HepG2 (cell line): Measurements from ENCODE around the gene PSEN1. TPM values are rescaled to one million over a fixed set of nuclear protein-coding genes. Genes with fewer than 3 reads are reported as not detected.

Experiments
- ATAC-seq: fragments of 200-7000 bp; cut with Tn5 transposase; 3 replicates; pipeline ENCODE4 v1.9.1; 2020; ENCODE audit warnings: mild to moderate bottlenecking, moderate library complexity
- BruUV-seq: library from RNA; stranded (reverse); fragments of 400-500 nt; replicated peaks from 2 replicates; lab custom pipeline; 2021; lab: Mats Ljungman, UMichigan
- CTCF ChIA-PET: fragments of 300-600 bp; formaldehyde crosslinking; extraction: SDS; loops from one replicate; lab custom pipeline; 2021; ENCODE audit warnings: low total read pairs, inconsistent platforms, low intra/inter-chr PET ratio; lab: Yijun Ruan, JAX
- POLR2A ChIA-PET: fragments of 350-600 bp; sonication (Branson Sonifier 250); formaldehyde crosslinking; loops from one replicate; lab custom pipeline; 2020; ENCODE audit warnings: antibody characterized with exemption, inconsistent platforms; lab: Yijun Ruan, JAX
- DNase-seq: peaks from one replicate; pipeline ENCODE4 v3.0.0-alpha.2; 2015; ENCODE audit warnings: low spot score
- FAIRE-seq: peaks from 3 replicates; lab custom pipeline; 2011; peaks lifted over from hg19 to GRCh38; lab: Jason Lieb, UNC
- H2AFZ ChIP-seq: one replicate; pipeline ENCODE4 v1.6.1; 2011; ENCODE audit warnings: low read length, inconsistent platforms
- H3K27ac ChIP-seq: fragments of 300-600 bp; 3 replicates; pipeline ENCODE4 v1.8.0; 2011; ENCODE audit warnings: mixed run types, mild to moderate bottlenecking, mixed read lengths, low read length, inconsistent platforms; ENCODE audit not compliant: insufficient read depth; ENCODE audit errors: extremely low read length
- H3K27me3 ChIP-seq, 2 experiments: fragments of 200-600 bp in 1 of 2; 2 replicates in 1 of 2; 3 replicates in 1 of 2; pipeline versions ENCODE4 v1.6.0 to v1.8.0; 2011; ENCODE audit warnings: low read length in 2 of 2, mild to moderate bottlenecking in 2 of 2, moderate library complexity in 2 of 2, inconsistent platforms in 1 of 2; ENCODE audit not compliant: insufficient read depth in 2 of 2, control insufficient read depth in 1 of 2
- H3K36me3 ChIP-seq, 2 experiments: fragments of 200-600 bp in 1 of 2; replicated peaks in 1 of 2; 2 replicates in 1 of 2; 3 replicates in 1 of 2; pipeline versions ENCODE4 v1.5.1 to v1.8.0; 2011; ENCODE audit warnings: low read length in 2 of 2, inconsistent platforms in 1 of 2; ENCODE audit not compliant: insufficient read depth in 2 of 2, control insufficient read depth in 1 of 2
- H3K4me1 ChIP-seq: 2 replicates; pipeline ENCODE4 v1.5.1; 2012; ENCODE audit warnings: low read length, inconsistent platforms; ENCODE audit not compliant: insufficient read depth
- H3K4me2 ChIP-seq: 2 replicates; pipeline ENCODE4 v1.6.0; 2011; ENCODE audit warnings: low read depth, low read length, inconsistent platforms
- H3K4me3 ChIP-seq, 3 experiments: fragments of 200-600 bp in 1 of 3; sonication (generic), shearing (Covaris generic) in 1 of 3; replicated peaks in 1 of 3; 2 replicates each; pipeline ENCODE4 v1.5.1; 2011 to 2016; ENCODE audit warnings: low read length in 3 of 3, inconsistent platforms in 2 of 3, low read depth in 2 of 3, mild to moderate bottlenecking in 2 of 3, control low read depth in 1 of 3, mixed read lengths in 1 of 3; ENCODE audit not compliant: insufficient read depth in 1 of 3
- H3K79me2 ChIP-seq: one replicate; pipeline ENCODE4 v1.6.1; 2011; ENCODE audit warnings: low read length, inconsistent platforms; ENCODE audit not compliant: insufficient read depth
- H3K9ac ChIP-seq: 2 replicates; pipeline ENCODE4 v1.6.0; 2011; ENCODE audit warnings: mild to moderate bottlenecking, low read depth, low read length, inconsistent platforms; ENCODE audit not compliant: insufficient read depth
- H3K9me3 ChIP-seq: 2 replicates; pipeline ENCODE4 v1.5.1; 2012; ENCODE audit warnings: mild to moderate bottlenecking, low read length
- H4K20me1 ChIP-seq: 2 replicates; pipeline ENCODE4 v1.6.0; 2011; ENCODE audit warnings: inconsistent platforms, mild to moderate bottlenecking, low read length, moderate library complexity; ENCODE audit not compliant: insufficient read depth
- ATF3 ChIP-seq: sonication (generic); formaldehyde crosslinking; IDR thresholded peaks from 2 replicates; pipeline ENCODE4 v1.4.0; 2020; ENCODE audit warnings: missing genetic modification reagents
- HOXA9 ChIP-seq: sonication (generic); formaldehyde crosslinking; IDR thresholded peaks from 2 replicates; pipeline ENCODE4 v1.8.1; 2022; ENCODE audit warnings: missing genetic modification reagents, mild to moderate bottlenecking, moderate library complexity, borderline replicate concordance
- MLX ChIP-seq: IDR thresholded peaks from 2 replicates; pipeline ENCODE4 v1.6.1; 2016
- MYNN ChIP-seq: sonication (generic); formaldehyde crosslinking; IDR thresholded peaks from 2 replicates; pipeline ENCODE4 v1.4.0; 2020; ENCODE audit warnings: mild to moderate bottlenecking, low read depth, missing genetic modification reagents
- NPAS2 ChIP-seq: sonication (generic); formaldehyde crosslinking; IDR thresholded peaks from 2 replicates; pipeline ENCODE4 v1.8.0; 2022; ENCODE audit warnings: mild to moderate bottlenecking, missing genetic modification reagents, borderline replicate concordance
- SMARCE1 ChIP-seq: fragments of 450-650 bp; IDR thresholded peaks from 2 replicates; pipeline ENCODE4 v1.6.1; 2017; ENCODE audit warnings: borderline replicate concordance
- SNAI1 ChIP-seq: sonication (generic); formaldehyde crosslinking; IDR thresholded peaks from 2 replicates; pipeline ENCODE4 v1.5.0; 2020; ENCODE audit warnings: mild to moderate bottlenecking, missing genetic modification reagents, borderline replicate concordance
- SNRNP70 ChIP-seq: fragments of 200-400 bp; formaldehyde crosslinking; IDR thresholded peaks from 2 replicates; pipeline ENCODE4 v1.6.1; 2017; ENCODE audit warnings: mild to moderate bottlenecking, low read depth, low read length, moderate library complexity
- SOX5 ChIP-seq: IDR thresholded peaks from 2 replicates; pipeline ENCODE4 v1.6.1; 2016; ENCODE audit warnings: borderline replicate concordance
- ZBTB33 ChIP-seq: sonication (generic); formaldehyde crosslinking; IDR thresholded peaks from 2 replicates; pipeline ENCODE4 v1.4.0; 2020; ENCODE audit warnings: missing genetic modification reagents
- ZNF282 ChIP-seq: fragments of 450-650 bp; IDR thresholded peaks from 2 replicates; pipeline ENCODE4 v1.6.1; 2018; ENCODE audit not compliant: partially characterized antibody
- ZNF552 ChIP-seq: sonication (generic); formaldehyde crosslinking; IDR thresholded peaks from 2 replicates; pipeline ENCODE4 v1.9.0; 2022; ENCODE audit warnings: missing genetic modification reagents, mild to moderate bottlenecking, borderline replicate concordance
- WGBS: methylation state at CpG from one replicate; pipeline ENCODE4 v1.1.6; 2017; ENCODE audit warnings: low lambda C conversion rate; 5-methylcytosine and 5-hydroxymethylcytosine counted together
- in situ Hi-C: cut with HindIII; loops from 2 replicates; pipeline ENCODE4 v1.10.0; 2017; ENCODE audit warnings: low pct_unique_long_range_greater_than_20kb; ENCODE audit not compliant: extremely low pct_ligation_motif_present
- intact Hi-C: fragments of 100-400 bp; cut with micrococcal nuclease; formaldehyde crosslinking; loops from one replicate; pipeline ENCODE4 v1.10.0; 2022; ENCODE audit not compliant: unreplicated experiment
- polyA plus RNA-seq, 8 experiments: library from polyadenylated mRNA; depleted of rRNA in 3 of 8; stranded (reverse) in 7 of 8; unstranded in 1 of 8; fragments of >200 nt; fragmentation: Illumina TruSeq in 4 of 8; extraction: Trizol in 4 of 8; gene quantifications; 2 replicates each; pipeline versions ENCODE4 v1.2.1 to v1.2.3, GENCODE V29; 2011 to 2016; ENCODE audit warnings: low read depth in 4 of 8, missing spikeins in 1 of 8, mixed read lengths in 1 of 8; ENCODE audit not compliant: insufficient read depth in 1 of 8
- total RNA-seq, 5 experiments: library from RNA; depleted of rRNA; stranded (reverse); fragments of >200 nt; fragmentation: Illumina TruSeq; extraction: Trizol; gene quantifications; 2 replicates each; pipeline ENCODE4 v1.2.3, GENCODE V29; 2016; ENCODE audit warnings: low read depth in 1 of 5

The PSEN1 gene
- total and polyA plus RNA-seq, 2 of the 13 experiments (the other 11 are each of a cell fraction or from before 2014, with no cell fraction given), result 12.5 to 26.6 TPM

- peak; percentile 13 for ATAC-seq
- Histone ChIP-seq H3K4me3 (no peak overlapping the region), H2AFZ (no peak overlapping the region)
- TF ChIP-seq MLX (no peak), MYNN (no peak), HOXA9 (CRISPR knock-in tag) (no peak), SMARCE1 (no peak), ZBTB33 (CRISPR knock-in tag) (no peak), SNRNP70 (no peak), ZNF552 (CRISPR knock-in tag) (no peak), NPAS2 (CRISPR knock-in tag) (no peak), ZNF282 (no peak), ATF3 (no peak), SNAI1 (no peak), SOX5 (CRISPR knock-in tag) (no peak)
- TF ChIP-seq, all 625 proteins: peak for 0
- 0 out of 2 replicates have a peak overlapping the region, but pooled peaks have one; percentile 16 for H3K4me2 ChIP-seq
- no peaks in the 10 kb centered on the region for H3K79me2 ChIP-seq
- ChIA-PET CTCF (no interaction called here), POLR2A (no interaction called here)
- BruUV-seq, result no TSS peak
- no peak overlapping the region for H3K27ac ChIP-seq
- H3K36me3 ChIP-seq, result no peaks in the 10 kb centered on the region
- no peak for FAIRE-seq
- intact Hi-C loops (no loop called here), in situ Hi-C loops (no loop called here)
- DNase-seq, result no peak
- no peak overlapping the region for H3K9ac ChIP-seq
- H3K9me3 ChIP-seq, result no peaks in the 10 kb centered on the region
- H3K27me3 ChIP-seq, result peaks cover 2 to 42% of the 10 kb centered on the region in 2 experiments; a peak in 3 of 5 replicates
- H3K4me1 ChIP-seq, result peaks cover 46% of the 10 kb centered on the region
- 28% methylated on average over 3 of the region's 15 CpGs for WGBS
- no peaks in the 10 kb centered on the region for H4K20me1 ChIP-seq
Measured at GRCh38 chr14:73261520-73262426, 125.5 kb downstream of the PSEN1 start.
